Limb (tissue), 2 donors: ENCODE data around the gene PPFIA1.
"Not testable (repeated sequence)": the region's sequence is repeated elsewhere in the genome, so short reads cannot be mapped to it uniquely, and the experiment has no call there.

Experiments used
- DNase-seq, 2 donors: peaks; one replicate each; pipeline ENCODE4 v3.0.0-alpha.2; 2016; ENCODE audit errors: extremely low spot score in 2 of 2

PPFIA1 gene

DNA sequence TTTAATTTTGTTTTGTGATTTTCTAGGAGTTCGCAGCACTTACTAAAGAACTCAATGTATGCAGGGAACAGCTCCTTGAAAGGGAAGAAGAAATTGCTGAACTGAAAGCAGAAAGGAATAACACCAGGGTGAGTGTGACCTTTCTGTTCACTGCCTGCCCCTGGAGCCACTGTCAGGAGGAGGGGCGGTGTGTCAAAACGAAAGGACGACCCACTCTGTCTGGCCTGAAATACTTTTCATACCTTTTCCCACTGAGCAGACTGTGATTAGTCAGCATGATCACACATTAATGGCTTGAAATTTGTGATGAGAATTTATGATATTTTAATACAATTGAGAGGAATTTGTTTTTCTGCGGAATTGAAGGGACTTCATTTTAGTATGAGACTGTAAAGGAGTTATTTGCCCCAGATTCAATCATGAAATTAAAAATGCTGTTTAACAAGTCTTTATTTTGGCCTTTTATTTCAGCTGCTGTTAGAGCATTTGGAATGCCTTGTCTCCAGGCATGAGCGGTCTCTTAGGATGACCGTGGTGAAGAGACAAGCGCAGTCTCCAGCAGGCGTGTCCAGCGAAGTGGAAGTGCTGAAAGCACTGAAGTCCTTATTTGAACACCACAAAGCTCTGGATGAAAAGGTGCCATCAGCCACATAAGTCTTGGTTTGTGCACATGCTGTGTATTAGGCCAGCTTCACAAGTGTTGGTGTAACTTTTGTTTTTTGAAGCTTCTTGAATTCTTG is 54.1 kb downstream of the PPFIA1 start:
- no peak for DNase-seq

DNA sequence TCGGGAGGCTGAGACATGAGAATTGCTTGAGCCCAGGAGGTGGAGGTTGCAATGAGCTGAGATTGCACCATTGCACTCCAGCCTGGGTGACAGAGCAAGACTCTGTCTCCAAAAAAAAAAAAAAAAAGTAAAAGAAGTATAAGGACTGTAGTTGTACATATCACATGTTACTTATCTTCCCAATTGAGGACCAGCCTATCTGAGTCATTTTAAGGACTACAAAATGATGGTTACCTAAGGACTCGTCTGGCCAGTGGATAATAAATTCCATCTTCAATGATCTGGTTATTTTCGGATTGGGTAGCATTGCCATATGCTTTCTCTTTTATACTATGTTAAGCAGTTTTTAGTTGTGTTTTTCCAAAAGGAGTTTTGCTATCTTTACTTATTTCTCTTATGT is 55.3 kb downstream of the PPFIA1 start:
- DNase-seq: no peak

DNA sequence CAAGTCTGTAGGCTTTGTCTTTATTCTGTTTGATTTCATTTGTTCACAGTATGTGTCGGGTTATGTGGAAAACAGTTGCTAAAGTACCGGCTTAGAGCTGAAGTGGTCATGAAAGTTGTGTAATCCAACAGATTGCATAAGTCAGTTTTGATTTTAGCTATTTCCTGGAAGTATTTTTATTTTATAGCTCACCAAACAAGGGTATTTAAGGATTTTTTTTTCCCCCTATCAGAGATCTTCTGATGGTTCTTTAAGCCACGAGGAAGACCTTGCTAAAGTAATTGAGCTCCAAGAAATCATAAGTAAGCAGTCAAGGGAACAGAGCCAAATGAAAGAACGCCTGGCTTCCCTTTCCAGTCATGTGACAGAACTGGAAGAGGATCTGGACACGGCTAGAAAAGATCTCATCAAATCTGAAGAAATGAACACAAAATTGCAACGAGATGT is 55.9 kb downstream of the PPFIA1 start:
- DNase-seq: no peak

DNA sequence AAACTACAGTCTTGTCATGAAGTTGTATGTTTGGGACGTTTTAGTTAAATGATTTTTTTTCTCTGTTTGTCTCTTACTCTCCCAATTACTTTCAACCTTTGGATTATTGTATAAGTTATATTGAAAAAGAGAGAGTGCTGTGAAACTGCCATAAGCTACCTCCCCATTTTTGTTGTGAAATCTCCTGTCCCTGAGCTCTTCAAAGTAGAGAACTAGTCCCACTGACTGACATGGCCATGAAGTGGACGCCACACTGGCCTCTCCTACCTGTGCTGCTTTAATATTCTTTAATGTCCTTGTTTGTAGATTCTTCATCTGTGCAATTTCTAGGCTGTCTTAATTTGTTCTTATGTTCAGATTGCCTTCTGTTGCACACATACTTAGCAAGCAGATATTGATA is 56.3 kb downstream of the PPFIA1 start:
- no peak for DNase-seq

DNA sequence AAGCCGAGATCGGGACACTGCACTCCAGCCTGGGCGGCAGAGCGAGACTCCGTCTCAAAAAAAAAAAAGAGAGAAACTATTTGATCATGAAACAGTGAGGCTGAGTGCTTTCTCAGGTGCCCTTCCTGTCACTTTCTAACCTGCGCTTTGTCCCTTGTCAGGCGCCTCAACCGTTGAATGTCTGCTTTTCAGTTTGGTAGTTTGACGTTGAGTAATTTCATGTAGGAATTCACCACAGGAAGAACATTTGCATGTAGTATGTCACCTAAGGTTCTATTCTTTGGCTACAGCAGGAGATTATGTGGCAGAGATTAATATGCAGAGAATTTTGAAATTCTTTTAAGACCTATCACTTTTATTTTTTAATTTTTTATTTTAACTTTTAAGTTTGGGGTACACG is 57.2 kb downstream of the PPFIA1 start:
- DNase-seq: no peak

DNA sequence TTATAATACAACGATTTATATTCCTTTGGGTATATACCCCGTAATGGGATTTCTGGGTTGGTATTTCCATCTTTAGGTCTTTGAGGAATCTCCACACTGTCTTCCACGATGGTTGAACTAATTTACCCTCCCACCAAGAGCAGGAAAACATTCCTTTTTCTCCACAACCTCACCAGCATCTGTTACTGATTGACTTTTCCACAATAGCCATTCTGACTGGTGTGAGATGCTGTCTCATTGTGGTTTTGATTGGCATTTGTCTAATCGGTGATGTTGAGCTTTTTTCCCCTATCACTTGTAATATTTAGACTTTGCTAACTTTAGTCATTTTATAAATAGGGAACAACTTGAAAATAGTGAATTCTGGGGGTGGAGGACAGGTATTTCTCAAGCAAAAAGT is 58.1 kb downstream of the PPFIA1 start:
- no peak for DNase-seq

DNA sequence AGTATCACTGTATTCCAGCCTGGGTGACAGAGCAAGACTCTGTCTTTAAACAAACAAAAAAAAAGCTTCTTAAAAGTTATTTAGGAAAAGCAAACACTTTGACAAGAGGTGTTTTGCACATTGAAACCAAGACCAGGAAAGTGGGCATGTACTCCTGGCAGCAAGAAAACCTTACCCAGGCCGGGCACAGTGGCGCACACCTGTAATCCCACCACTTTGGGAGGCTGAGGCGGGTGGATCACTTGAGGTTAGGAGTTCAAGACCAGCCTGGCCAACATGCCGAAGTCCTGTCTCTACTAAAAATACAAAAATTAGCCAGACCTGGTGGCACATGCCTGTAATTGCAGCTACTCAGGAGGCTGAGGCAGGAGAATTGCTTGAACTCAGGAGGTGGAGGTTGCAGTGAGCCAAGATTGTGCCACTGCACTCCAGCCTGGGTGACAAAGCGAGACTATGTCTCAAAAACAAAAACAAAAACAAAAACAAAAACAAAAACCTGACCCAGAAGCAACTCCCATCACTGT is 60.9 kb downstream of the PPFIA1 start:
- not testable (repeated sequence) for DNase-seq

DNA sequence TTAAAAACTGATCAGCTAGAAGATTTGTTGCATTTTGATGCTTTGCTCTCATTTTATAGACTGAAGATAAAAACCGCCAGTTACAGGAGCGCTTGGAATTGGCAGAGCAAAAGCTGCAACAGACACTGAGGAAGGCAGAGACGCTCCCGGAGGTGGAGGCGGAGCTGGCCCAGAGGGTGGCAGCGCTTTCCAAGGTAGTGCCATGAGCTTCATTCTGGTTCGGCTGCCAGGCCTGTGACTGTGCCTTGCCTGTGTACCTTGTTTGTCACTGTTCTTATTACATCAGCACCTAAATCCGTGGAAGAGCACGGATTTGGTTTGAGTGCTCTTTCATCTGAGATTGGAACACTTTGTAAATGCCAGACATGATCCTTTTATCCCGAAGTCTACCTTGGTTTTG is 61.4 kb downstream of the PPFIA1 start:
- no peak for DNase-seq

DNA sequence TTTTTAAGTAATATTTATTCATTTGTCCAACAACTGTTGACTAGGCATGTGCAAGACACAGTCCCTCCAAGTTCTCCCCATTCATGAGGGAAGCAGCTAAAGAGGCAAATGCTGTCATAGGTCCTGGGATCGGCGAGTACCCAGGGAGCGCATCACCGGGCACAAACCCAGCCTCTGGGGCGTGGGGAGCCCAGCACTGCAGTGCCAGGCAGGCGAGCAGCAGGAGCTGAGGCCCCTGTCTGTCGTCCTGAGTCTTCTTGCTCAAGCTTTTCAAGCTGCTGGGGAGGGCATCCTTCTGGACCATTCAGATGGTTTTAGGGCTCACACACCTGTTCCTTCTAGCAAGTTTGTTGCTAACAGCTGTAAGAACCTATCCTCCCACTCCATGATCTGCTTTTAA is 62.1 kb downstream of the PPFIA1 start:
- no peak for DNase-seq

DNA sequence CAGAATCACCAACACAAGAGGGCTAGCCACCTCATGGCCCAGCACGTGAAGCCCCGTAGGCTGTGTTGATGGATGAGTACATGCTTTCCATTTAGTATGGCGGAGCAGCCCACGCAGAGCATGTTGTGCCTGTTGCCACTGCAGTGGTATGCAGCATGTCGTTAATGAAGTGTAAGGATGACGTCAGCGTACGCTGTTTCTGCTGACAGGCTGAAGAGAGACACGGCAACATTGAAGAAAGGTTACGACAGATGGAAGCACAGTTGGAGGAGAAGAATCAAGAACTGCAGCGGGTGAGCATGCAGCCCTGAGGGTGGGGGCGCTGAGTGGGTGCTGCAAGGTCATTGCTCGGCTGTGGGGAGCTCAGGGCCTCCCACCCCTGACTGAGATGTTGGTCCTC is 62.8 kb downstream of the PPFIA1 start:
- no peak for DNase-seq

DNA sequence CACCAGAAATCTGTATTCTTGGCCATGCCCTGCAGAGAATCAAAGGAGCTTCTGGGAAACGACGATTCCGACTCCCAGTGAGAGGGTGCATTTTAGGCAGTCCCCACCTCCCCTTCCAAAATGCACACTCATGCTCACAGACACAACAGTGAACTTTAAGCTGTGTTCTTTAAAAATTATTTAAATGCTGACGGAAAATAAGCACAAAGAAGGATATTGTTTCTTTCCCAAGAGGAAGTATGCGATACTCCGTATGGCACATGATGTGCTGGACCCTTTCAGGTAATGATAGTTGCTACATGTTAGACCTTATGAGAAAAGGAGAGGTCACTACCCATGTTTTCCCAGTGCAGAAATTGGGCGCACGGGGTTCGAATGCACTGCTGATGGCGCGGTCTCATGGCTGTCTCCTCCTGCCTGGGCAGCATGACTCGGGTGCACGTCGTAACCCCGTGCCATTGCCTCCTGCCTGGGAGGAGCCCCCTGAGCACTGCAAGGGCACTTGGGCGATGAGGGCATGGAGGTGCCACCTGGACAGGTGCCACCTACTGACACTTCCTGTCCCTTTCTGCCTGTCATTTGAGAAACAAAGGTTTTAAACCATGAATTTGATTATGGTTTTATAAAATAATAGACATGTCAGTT is 64.0 kb downstream of the PPFIA1 start:
- no peak for DNase-seq

DNA sequence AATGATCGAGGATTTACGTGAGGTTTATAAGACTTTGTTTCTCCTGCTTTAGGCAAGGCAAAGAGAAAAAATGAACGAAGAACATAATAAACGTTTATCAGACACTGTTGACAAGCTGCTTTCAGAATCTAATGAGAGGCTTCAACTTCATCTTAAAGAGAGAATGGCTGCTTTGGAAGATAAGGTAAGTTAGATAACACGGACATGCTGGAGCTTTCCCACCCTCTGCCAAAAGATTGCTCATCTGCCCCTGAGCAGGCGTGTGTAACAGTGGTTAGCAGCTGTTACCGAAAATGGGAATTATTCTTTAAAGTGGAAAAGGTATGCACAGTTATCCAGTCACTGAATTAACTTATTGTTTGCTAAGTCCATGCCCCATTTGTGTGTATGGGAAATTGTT is 65.0 kb downstream of the PPFIA1 start:
- DNase-seq: no peak

DNA sequence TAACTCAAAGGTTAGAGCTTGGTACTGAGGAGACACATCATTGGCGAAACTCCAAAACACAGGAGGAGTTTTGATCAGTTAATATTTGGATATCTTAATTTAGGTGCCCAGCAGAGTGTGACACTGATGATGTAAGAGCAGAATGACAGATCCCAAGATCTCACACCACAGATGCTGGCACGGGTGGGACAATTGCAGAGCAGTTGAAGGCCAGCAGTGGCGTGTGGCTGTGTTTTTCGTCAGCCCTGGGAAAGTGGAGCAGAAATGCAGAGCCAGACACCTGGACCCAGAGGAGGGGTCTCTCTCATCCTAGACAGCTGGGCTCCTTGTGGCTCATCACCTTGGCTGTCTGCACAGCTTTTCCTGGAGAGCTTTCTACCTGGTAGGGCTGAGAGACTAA is 68.1 kb downstream of the PPFIA1 start:
- no peak for DNase-seq

DNA sequence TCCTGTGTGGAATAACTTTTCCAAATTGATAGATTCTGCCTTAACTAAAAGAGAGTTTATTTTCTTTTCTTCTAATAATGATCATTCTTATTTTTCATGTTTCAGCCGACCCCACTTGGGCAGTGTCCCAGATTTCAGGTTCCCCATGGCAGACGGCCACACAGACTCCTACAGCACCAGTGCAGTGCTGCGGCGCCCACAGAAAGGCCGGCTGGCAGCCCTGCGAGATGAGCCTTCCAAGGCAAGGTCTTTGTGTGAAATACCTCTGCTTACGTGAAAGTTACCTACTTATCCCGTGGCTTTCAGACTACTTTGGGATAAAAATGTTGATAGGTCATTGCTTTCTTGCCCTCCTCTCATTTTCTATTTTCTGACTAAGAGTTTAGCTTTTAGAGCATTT is 68.6 kb downstream of the PPFIA1 start:
- DNase-seq: no peak

DNA sequence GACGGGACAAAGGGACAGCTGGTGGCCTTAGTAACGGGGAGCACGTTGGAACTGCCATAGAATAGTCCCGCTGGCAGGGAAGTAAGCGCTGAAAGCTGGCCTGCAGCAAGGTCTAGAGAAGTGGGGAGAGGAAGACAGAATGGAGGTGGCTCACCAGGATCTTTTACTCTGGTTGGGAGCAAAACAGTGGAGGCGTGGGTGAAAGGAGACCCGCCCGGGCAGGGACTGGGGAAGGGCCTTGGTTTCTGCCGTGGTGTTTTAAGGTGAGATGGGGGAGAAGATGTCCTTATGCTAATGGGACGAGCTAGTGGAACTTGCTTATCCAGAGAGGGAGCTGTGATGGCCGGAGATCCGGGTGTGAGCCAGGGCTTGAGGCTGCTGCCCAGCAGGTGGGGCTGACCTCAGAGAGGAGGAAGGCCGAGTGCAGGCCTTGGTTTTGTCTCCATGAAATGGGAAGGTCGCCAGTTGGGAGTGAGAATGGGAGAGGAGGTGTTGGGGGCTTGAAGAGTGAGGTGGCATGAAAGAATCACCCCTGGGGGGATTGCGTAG is 71.5 kb downstream of the PPFIA1 start:
- DNase-seq: no peak

DNA sequence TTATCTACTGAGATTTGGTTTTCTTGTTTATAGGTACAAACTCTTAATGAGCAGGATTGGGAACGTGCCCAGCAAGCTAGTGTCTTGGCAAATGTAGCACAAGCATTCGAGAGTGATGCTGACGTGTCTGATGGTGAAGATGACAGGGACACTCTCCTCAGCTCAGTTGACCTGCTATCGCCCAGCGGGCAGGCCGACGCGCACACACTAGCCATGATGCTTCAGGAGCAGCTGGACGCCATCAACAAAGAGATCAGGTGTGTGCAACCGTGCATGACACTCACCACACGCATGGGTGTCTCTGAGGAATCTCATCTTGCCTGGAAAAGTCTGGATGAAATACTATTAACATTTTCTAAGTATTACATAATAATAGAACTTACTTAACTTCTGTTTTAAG is 73.1 kb downstream of the PPFIA1 start:
- no peak for DNase-seq

DNA sequence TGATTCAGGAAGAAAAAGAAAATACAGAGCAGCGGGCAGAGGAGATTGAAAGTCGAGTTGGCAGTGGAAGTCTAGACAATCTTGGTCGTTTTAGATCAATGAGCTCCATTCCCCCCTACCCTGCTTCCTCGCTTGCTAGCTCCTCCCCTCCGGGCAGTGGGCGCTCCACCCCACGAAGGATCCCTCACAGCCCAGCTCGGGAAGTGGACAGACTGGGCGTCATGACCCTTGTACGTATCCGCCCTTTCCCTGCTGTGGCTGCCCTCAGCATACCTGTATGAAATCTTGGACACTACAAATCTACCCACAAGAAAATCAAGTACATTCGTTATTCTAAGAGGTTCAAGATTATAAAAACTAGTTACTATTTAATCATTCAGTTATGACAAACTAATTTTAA is 77.7 kb downstream of the PPFIA1 start:
- DNase-seq: no peak

DNA sequence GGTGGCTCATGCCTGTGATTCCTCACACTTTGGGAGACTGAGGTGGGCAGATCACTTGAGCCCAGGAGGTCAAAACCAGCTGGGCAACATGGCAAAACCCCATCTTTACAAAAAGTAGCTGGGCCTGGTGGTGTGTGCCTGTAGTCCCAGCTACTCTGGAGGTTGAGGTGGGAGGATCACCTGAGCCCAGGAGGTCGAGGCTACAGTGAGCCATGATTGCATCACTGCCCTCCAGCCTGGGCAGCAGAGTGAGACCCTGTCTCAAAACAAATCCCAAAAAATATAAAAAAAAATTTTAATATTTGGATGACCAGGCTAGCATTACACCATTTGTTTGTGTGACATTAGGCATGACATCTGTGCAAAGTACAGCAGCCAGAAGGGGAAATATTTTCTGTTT is 78.1 kb downstream of the PPFIA1 start:
- no peak for DNase-seq

DNA sequence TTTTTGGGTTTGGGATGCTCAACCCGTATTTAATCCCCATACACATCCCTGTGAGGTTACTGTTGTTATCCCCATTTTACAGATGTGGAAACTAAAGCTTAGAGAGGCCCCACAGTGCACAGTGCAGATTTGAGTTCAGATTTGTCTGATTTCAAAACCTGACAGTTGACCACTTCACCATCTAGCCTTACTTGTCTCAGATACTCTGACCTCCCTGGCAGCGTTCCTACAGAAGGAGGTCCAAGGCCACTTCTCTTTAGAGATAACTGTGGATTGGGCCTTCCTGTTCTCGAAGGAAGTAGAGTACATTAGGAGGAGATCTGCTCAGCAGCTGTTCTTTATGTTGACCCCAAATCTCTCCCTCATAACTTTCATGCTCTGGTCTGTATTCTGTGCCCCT is 81.2 kb downstream of the PPFIA1 start:
- DNase-seq: no peak

DNA sequence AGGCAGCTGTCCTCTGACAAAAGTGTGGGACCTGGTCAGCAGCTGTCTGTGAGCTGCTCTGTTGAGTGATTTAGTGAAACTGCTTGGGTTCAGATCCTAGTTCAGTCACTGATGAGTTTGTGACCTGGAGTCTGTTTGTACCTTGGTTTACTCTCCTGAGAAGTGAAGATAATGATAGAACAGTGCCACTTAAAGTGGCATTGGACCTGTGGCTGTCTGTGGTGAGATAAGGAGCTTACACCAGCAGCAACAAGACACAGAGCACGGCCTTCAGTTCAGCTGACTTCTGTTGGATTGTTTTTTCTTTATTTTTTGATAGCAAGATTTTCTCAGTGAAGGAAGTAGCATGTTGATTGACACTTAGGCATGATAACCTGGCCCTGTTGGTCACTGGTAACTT is 81.6 kb downstream of the PPFIA1 start:
- DNase-seq: no peak

DNA sequence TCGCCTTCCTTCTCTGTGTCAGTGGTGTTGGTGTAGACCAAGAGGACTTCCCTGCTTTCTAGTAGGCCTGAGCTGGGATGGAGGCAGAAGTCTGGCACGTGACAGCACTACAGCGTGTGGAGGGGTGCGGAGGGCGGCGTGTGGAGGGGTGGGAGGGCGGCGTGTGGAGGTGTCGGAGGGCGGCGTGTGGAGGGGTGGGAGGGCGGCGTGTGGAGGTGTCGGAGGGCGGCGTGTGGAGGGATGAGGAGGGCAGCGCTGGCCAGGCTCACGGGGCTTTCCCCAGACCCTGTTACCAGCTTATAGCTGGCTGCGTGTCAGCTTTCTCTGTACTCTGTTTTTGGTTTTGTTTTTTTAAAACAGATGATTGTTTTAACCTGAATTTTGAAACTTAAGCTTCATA is 82.1 kb downstream of the PPFIA1 start:
- DNase-seq: no peak

DNA sequence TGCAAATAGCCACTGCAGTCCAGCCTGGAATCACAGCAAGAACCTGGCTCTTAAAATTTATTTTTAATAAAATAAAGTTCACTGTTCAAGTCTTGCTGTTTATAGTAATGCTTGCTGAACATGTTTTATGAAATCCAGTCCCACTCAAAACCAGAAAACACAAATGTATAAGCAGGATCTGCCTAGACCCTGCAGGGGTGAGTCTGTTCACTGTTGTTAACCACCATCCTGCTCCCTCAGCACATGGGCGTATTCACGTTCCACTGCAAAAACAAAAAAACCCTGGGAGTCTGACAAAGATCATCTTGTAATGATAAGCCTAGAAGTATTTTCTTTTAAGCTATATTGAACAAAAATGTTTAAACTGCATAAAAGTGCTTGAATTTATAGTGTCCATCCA is 82.8 kb downstream of the PPFIA1 start:
- no peak for DNase-seq
